Natural killer cell (primary cell): ENCODE measurements around the gene PIK3IP1. TPM values are rescaled to one million over a fixed set of nuclear protein-coding genes. Genes with fewer than 3 reads are reported as not detected.
"Not testable (repeated sequence)": the region's sequence is repeated elsewhere in the genome, so short reads cannot be mapped to it uniquely, and the experiment has no call there.

Experiments
- ATAC-seq, 3 donors: fragments of 150-1000 bp in 2 of 3; fragments of 200-7000 bp in 1 of 3; cut with Tn5 transposase; 1 replicate in 1 of 3; 2 replicates in 2 of 3; pipeline ENCODE4 v1.10.0; 2021; ENCODE audit warnings: mild to moderate bottlenecking in 2 of 3, moderate library complexity in 2 of 3
- DNase-seq, 2 donors: peaks; one replicate each; pipeline versions ENCODE4 v3.0.0 to v3.0.0-alpha.2; 2013 to 2021; ENCODE audit warnings: mixed read lengths in 1 of 2
- H3K27ac ChIP-seq: one replicate; pipeline ENCODE4 v1.5.1; 2013; ENCODE audit warnings: mild to moderate bottlenecking, low read length
- H3K27me3 ChIP-seq: one replicate; pipeline ENCODE4 v1.6.1; 2013; ENCODE audit warnings: low read length; ENCODE audit not compliant: control insufficient read depth, insufficient read depth
- H3K36me3 ChIP-seq: one replicate; pipeline ENCODE4 v1.6.1; 2013; ENCODE audit warnings: low read length; ENCODE audit not compliant: control insufficient read depth, insufficient read depth
- H3K4me1 ChIP-seq: one replicate; pipeline ENCODE4 v1.6.1; 2013; ENCODE audit warnings: low read length; ENCODE audit not compliant: control insufficient read depth, insufficient read depth
- H3K4me3 ChIP-seq: one replicate; pipeline ENCODE4 v1.5.1; 2013; ENCODE audit warnings: low read length
- H3K9me3 ChIP-seq: one replicate; pipeline ENCODE4 v1.6.1; 2013; ENCODE audit warnings: low read length; ENCODE audit not compliant: control insufficient read depth, insufficient read depth
- H3K27ac Mint-ChIP-seq, 2 donors: one replicate each; pipeline ENCODE4 v1.8.0; 2022; ENCODE audit warnings: mild to moderate bottlenecking in 2 of 2, mixed read lengths in 2 of 2, moderate library complexity in 1 of 2
- H3K27me3 Mint-ChIP-seq, 2 donors: one replicate each; pipeline ENCODE4 v1.8.0; 2022; ENCODE audit warnings: low read depth in 2 of 2, mixed read lengths in 2 of 2
- H3K36me3 Mint-ChIP-seq: one replicate; pipeline ENCODE4 v1.8.0; 2022; ENCODE audit warnings: mixed read lengths
- H3K4me1 Mint-ChIP-seq, 2 donors: one replicate each; pipeline ENCODE4 v1.8.0; 2022; ENCODE audit warnings: mixed read lengths in 2 of 2
- H3K4me3 Mint-ChIP-seq: one replicate; pipeline ENCODE4 v1.8.0; 2022; ENCODE audit warnings: mild to moderate bottlenecking, moderate library complexity, mixed read lengths
- H3K9me3 Mint-ChIP-seq, 2 donors: one replicate each; pipeline ENCODE4 v1.8.0; 2022; ENCODE audit warnings: mixed read lengths in 2 of 2
- CTCF ChIP-seq: fragments of 200-600 bp; IDR thresholded peaks from one replicate; pipeline ENCODE4 v1.8.0; 2022; ENCODE audit warnings: antibody characterized with exemption
- WGBS: methylation state at CpG from one replicate; pipeline ENCODE4 v1.1.7; 2013; ENCODE audit warnings: missing lambda C conversion rate; ENCODE audit not compliant: insufficient coverage; 5-methylcytosine and 5-hydroxymethylcytosine counted together
- intact Hi-C: fragments of 100-400 bp; cut with micrococcal nuclease; formaldehyde crosslinking; loops from one replicate; pipeline ENCODE4 v1.14.2; 2022
- total RNA-seq, 4 donors: library from RNA; stranded (reverse); fragments of 120-200 nt in 1 of 4; gene quantifications; one replicate each; pipeline versions ENCODE4 v1.2.3 to v1.2.4, GENCODE V29; 2013 to 2022

Gene PIK3IP1
- total RNA-seq, 3 donors from 2014 or later (not counting 1 experiment from before 2014, with no cell fraction given), result 132 to 180 (median 161) TPM

- no peak overlapping the region for H3K27ac Mint-ChIP-seq
- no peak overlapping the region for H3K4me3 Mint-ChIP-seq
- Histone ChIP-seq H3K4me3 (no peak overlapping the region), H3K9me3 (no peaks in the 10 kb centered on the region), H3K27ac (no peak overlapping the region), H3K4me1 (no peaks in the 10 kb centered on the region), H3K27me3 (no peaks in the 10 kb centered on the region), H3K36me3 (peaks cover 24% of the 10 kb centered on the region)
- intact Hi-C loops, result no loop called here
- no peak for DNase-seq
- no peak for TF ChIP-seq CTCF
- H3K36me3 Mint-ChIP-seq, result no peaks in the 10 kb centered on the region
- no peaks in the 10 kb centered on the region for H3K27me3 Mint-ChIP-seq
- ATAC-seq, result no peak
- WGBS, result 90% methylated on average over 4 of the region's 4 CpGs
- no peaks in the 10 kb centered on the region for H3K4me1 Mint-ChIP-seq
- no peaks in the 10 kb centered on the region for H3K9me3 Mint-ChIP-seq
These were observed 29.1 kb upstream of the PIK3IP1 start for GRCh38 chr22:31321421-31321820.

- H3K4me3 Mint-ChIP-seq, H3K36me3 ChIP-seq, H3K36me3 Mint-ChIP-seq, H3K9me3 ChIP-seq, ATAC-seq, H3K4me1 ChIP-seq, H3K27ac ChIP-seq, H3K27ac Mint-ChIP-seq, DNase-seq, H3K27me3 Mint-ChIP-seq, H3K4me1 Mint-ChIP-seq, H3K9me3 Mint-ChIP-seq, H3K27me3 ChIP-seq, H3K4me3 ChIP-seq: not testable (repeated sequence)
- intact Hi-C loops, result loop anchor here (5.0 kb wide), 1 partner anchor 102 kb away; the partner anchor contains the start of gene LIMK2
- 92% methylated on average over 1 of the region's 1 CpG for WGBS
These were observed 21.9 kb upstream of the PIK3IP1 start for GRCh38 chr22:31314220-31314619.

GRCh38 chr22:31313366-31314147, 21.3 kb upstream of the PIK3IP1 start:
- Mint-ChIP-seq H3K9me3 (peaks cover 0 to 2% of the 10 kb centered on the region in 2 donors), H3K27ac (peak overlapping the region in 1 of 2 donors; percentile 48), H3K4me3 (no peak overlapping the region), H3K4me1 (peaks cover 0 to 4% of the 10 kb centered on the region in 2 donors), H3K36me3 (peaks cover 9% of the 10 kb centered on the region), H3K27me3 (no peaks in the 10 kb centered on the region)
- DNase-seq (peak; percentile 48 to 79), ATAC-seq (peak in 2 of 3 donors; percentile 63 to 66)
- Histone ChIP-seq H3K27ac (no peak overlapping the region), H3K9me3 (no peaks in the 10 kb centered on the region), H3K4me1 (peaks cover 3% of the 10 kb centered on the region), H3K4me3 (no peak overlapping the region), H3K36me3 (no peaks in the 10 kb centered on the region), H3K27me3 (no peaks in the 10 kb centered on the region)
- peak; percentile 93 for TF ChIP-seq CTCF
- intact Hi-C loops, result loop anchor here (1.0 to 5.0 kb wide), 2 partner anchors 21 to 101 kb away; partner anchors contain the start of genes LIMK2 and PIK3IP1
- 45% methylated on average over 6 of the region's 6 CpGs for WGBS

GRCh38 chr22:31308181-31308580, 15.9 kb upstream of the PIK3IP1 start:
- peaks cover 3% of the 10 kb centered on the region for H3K4me1 ChIP-seq
- Mint-ChIP-seq H3K27ac (no peak overlapping the region), H3K36me3 (no peaks in the 10 kb centered on the region), H3K9me3 (no peaks in the 10 kb centered on the region), H3K4me1 (peaks cover 0 to under 1% of the 10 kb centered on the region in 2 donors), H3K27me3 (no peaks in the 10 kb centered on the region), H3K4me3 (no peak overlapping the region)
- intact Hi-C loops, result no loop called here
- no peaks in the 10 kb centered on the region for H3K9me3 ChIP-seq
- no peak overlapping the region for H3K4me3 ChIP-seq
- H3K27me3 ChIP-seq, result no peaks in the 10 kb centered on the region
- no peak overlapping the region for H3K27ac ChIP-seq
- H3K36me3 ChIP-seq, result no peaks in the 10 kb centered on the region
- TF ChIP-seq CTCF, result no peak
- ATAC-seq, result no peak
- DNase-seq, result peak in 1 of 2 donors; percentile 21
